Liver (tissue), 9 donors: ENCODE data around the gene YAF2. TPM values are rescaled to one million over a fixed set of nuclear protein-coding genes. Genes with fewer than 3 reads are reported as not detected.

Experiments used
- DNase-seq: peaks from one replicate; pipeline ENCODE4 v3.0.0-alpha.2; 2017; ENCODE audit warnings: low spot score
- H3K27ac ChIP-seq, 2 donors: one replicate each; pipeline ENCODE4 v1.7.0; 2013; ENCODE audit warnings: inconsistent platforms in 2 of 2, low read length in 2 of 2, control low read depth in 1 of 2, low read depth in 1 of 2, mild to moderate bottlenecking in 1 of 2
- H3K27me3 ChIP-seq, 4 donors: one replicate each; pipeline versions ENCODE4 v1.6.1 to v1.7.0; 2013; ENCODE audit warnings: low read length in 3 of 4, inconsistent platforms in 1 of 4, mild to moderate bottlenecking in 1 of 4, moderate library complexity in 1 of 4; ENCODE audit not compliant: control insufficient read depth in 4 of 4, insufficient read depth in 4 of 4
- H3K36me3 ChIP-seq, 4 donors: one replicate each; pipeline versions ENCODE4 v1.6.1 to v1.7.0; 2013; ENCODE audit warnings: low read length in 3 of 4, mild to moderate bottlenecking in 3 of 4, low read depth in 1 of 4, moderate library complexity in 1 of 4; ENCODE audit not compliant: control insufficient read depth in 4 of 4, insufficient read depth in 3 of 4
- H3K4me1 ChIP-seq, 4 donors: one replicate each; pipeline versions ENCODE4 v1.6.1 to v1.7.0; 2013; ENCODE audit warnings: low read length in 3 of 4, mild to moderate bottlenecking in 3 of 4, moderate library complexity in 1 of 4; ENCODE audit not compliant: control insufficient read depth in 4 of 4, insufficient read depth in 4 of 4
- H3K4me3 ChIP-seq, 3 donors: one replicate each; pipeline versions ENCODE4 v1.6.1 to v1.7.0; 2013; ENCODE audit warnings: low read length in 3 of 3, control low read depth in 1 of 3, low read depth in 1 of 3, mild to moderate bottlenecking in 1 of 3
- H3K9ac ChIP-seq, 2 donors: one replicate each; pipeline ENCODE4 v1.7.0; 2013; ENCODE audit warnings: low read length in 2 of 2, mild to moderate bottlenecking in 2 of 2, moderate library complexity in 2 of 2, control low read depth in 1 of 2, low read depth in 1 of 2
- H3K9me3 ChIP-seq, 4 donors: one replicate each; pipeline versions ENCODE4 v1.6.1 to v1.7.0; 2013; ENCODE audit warnings: low read length in 3 of 4; ENCODE audit not compliant: control insufficient read depth in 4 of 4
- ATF3 ChIP-seq: IDR thresholded peaks from 2 replicates; pipeline ENCODE4 v1.6.1; 2016; ENCODE audit warnings: antibody characterized with exemption
- FOXA1 ChIP-seq: IDR thresholded peaks from 2 replicates; pipeline ENCODE4 v1.6.1; 2016; ENCODE audit warnings: antibody characterized with exemption
- FOXA2 ChIP-seq: IDR thresholded peaks from 2 replicates; pipeline ENCODE4 v1.6.1; 2016; ENCODE audit warnings: antibody characterized with exemption
- HNF4G ChIP-seq: IDR thresholded peaks from 2 replicates; pipeline ENCODE4 v1.6.1; 2016; ENCODE audit warnings: antibody characterized with exemption
- NR2F2 ChIP-seq: IDR thresholded peaks from 2 replicates; pipeline ENCODE4 v1.6.1; 2016; ENCODE audit warnings: antibody characterized with exemption
- REST ChIP-seq: IDR thresholded peaks from 2 replicates; pipeline ENCODE4 v1.6.1; 2016; ENCODE audit warnings: antibody characterized with exemption, mild to moderate bottlenecking
- RXRA ChIP-seq, 2 donors: IDR thresholded peaks; 2 replicates each; pipeline ENCODE4 v1.6.1; 2017 to 2018; ENCODE audit warnings: antibody characterized with exemption in 2 of 2, mild to moderate bottlenecking in 1 of 2
- SP1 ChIP-seq: IDR thresholded peaks from 2 replicates; pipeline ENCODE4 v1.6.1; 2018; ENCODE audit warnings: antibody characterized with exemption, mild to moderate bottlenecking
- YY1 ChIP-seq: IDR thresholded peaks from 2 replicates; pipeline ENCODE4 v1.6.1; 2016; ENCODE audit warnings: antibody characterized with exemption, mild to moderate bottlenecking
- WGBS: extraction: QIAGEN DNeasy Blood & Tissue Kit; methylation state at CpG from one replicate; pipeline ENCODE4 v1.1.7; 2013; 5-methylcytosine and 5-hydroxymethylcytosine counted together
- polyA plus RNA-seq, 2 donors: library from polyadenylated mRNA; stranded (reverse) in 1 of 2; unstranded in 1 of 2; fragments of 200-250 nt in 1 of 2; fragments of >200 nt in 1 of 2; fragmentation: Nextera tagmentation in 1 of 2; extraction: Ambion mirVana in 1 of 2; gene quantifications; one replicate each; pipeline versions ENCODE4 v1.2.1 to v1.2.3, GENCODE V29; 2013 to 2015
- total RNA-seq, 2 donors: library from RNA; depleted of rRNA; stranded (reverse); fragments of >200 nt; gene quantifications; one replicate each; pipeline ENCODE4 v1.2.3, GENCODE V29; 2014
- TF ChIP-seq, protein P1 (sequence below): IDR thresholded peaks from 2 replicates; pipeline ENCODE4 v1.6.1; 2016; ENCODE audit warnings: antibody characterized with exemption
- TF ChIP-seq, protein P2 (sequence below): IDR thresholded peaks from 2 replicates; pipeline ENCODE4 v1.6.1; 2016; ENCODE audit warnings: antibody characterized with exemption
- donor health status: healthy.
- donor health status: healthy.
- donor health status: healthy.
- donor health status: healthy.
- donor health status: healthy.

The YAF2 gene
- total and polyA plus RNA-seq, 4 donors: 7.3 to 22.9 (median 16.2) TPM

- Histone ChIP-seq H3K27ac (no peak overlapping the region), H3K4me1 (peaks cover 0 to 1% (median under 1%) of the 10 kb centered on the region in 4 donors), H3K27me3 (no peaks in the 10 kb centered on the region), H3K9ac (no peak overlapping the region), H3K4me3 (no peak overlapping the region), H3K36me3 (no peaks in the 10 kb centered on the region), H3K9me3 (no peaks in the 10 kb centered on the region)
- 96% methylated on average over 17 of the region's 17 CpGs for WGBS
- DNase-seq: no peak
- TF ChIP-seq ATF3 (no peak), NR2F2 (no peak), FOXA1 (no peak), REST (no peak)
These were observed 28.7 kb upstream of the YAF2 start for GRCh38 chr12:42266579-42267230.

GRCh38 chr12:42262271-42262670, 24.2 kb upstream of the YAF2 start:
- 91% methylated on average over 2 of the region's 2 CpGs for WGBS
- no peaks in the 10 kb centered on the region for H3K27me3 ChIP-seq
- H3K4me3 ChIP-seq: no peak overlapping the region
- H3K4me1 ChIP-seq: no peaks in the 10 kb centered on the region
- TF ChIP-seq SP1 (no peak), NR2F2 (no peak), REST (no peak), FOXA1 (no peak), YY1 (no peak), RXRA (IDR thresholded peaks at IDR 0.05) (no peak), HNF4G (no peak), FOXA2 (no peak), ATF3 (no peak)
- TF ChIP-seq, protein P1, sequence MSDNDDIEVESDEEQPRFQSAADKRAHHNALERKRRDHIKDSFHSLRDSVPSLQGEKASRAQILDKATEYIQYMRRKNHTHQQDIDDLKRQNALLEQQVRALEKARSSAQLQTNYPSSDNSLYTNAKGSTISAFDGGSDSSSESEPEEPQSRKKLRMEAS: no peak
- TF ChIP-seq, protein P2, sequence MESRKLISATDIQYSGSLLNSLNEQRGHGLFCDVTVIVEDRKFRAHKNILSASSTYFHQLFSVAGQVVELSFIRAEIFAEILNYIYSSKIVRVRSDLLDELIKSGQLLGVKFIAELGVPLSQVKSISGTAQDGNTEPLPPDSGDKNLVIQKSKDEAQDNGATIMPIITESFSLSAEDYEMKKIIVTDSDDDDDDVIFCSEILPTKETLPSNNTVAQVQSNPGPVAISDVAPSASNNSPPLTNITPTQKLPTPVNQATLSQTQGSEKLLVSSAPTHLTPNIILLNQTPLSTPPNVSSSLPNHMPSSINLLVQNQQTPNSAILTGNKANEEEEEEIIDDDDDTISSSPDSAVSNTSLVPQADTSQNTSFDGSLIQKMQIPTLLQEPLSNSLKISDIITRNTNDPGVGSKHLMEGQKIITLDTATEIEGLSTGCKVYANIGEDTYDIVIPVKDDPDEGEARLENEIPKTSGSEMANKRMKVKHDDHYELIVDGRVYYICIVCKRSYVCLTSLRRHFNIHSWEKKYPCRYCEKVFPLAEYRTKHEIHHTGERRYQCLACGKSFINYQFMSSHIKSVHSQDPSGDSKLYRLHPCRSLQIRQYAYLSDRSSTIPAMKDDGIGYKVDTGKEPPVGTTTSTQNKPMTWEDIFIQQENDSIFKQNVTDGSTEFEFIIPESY: no peak
- H3K27ac ChIP-seq: no peak overlapping the region
- no peaks in the 10 kb centered on the region for H3K9me3 ChIP-seq
- DNase-seq: no peak
- H3K36me3 ChIP-seq: no peaks in the 10 kb centered on the region
- no peak overlapping the region for H3K9ac ChIP-seq
